GM10248 (cell line): ENCODE data around the gene CDK8.

ENCODE experiments used
- CTCF ChIA-PET: fragments of 300-600 bp; sonication (Branson Sonifier 250); formaldehyde crosslinking; extraction: SDS; loops from one replicate; lab custom pipeline; 2021; ENCODE audit warnings: antibody characterized with exemption; lab: Yijun Ruan, JAX
- POLR2A ChIA-PET: fragments of 350-650 bp; sonication (Branson Sonifier 250); formaldehyde crosslinking; extraction: SDS; loops from one replicate; lab custom pipeline; 2020; ENCODE audit warnings: antibody characterized with exemption; lab: Yijun Ruan, JAX
- DNase-seq: peaks from one replicate; pipeline ENCODE4 v3.0.0; 2012; ENCODE audit errors: extremely low spot score
- CTCF ChIP-seq: IDR thresholded peaks from 2 replicates; pipeline ENCODE4 v1.5.1; 2012; ENCODE audit warnings: mild to moderate bottlenecking, low read depth; ENCODE audit errors: extremely low read depth, missing control alignments, control extremely low read depth

The CDK8 gene

GRCh38 chr13:26227166-26227971 lies 26.6 kb upstream of the CDK8 start:
- CTCF ChIA-PET: interaction anchor here (1.2 to 3.0 kb wide), 5 partner anchors 10 to 42 kb away, joined by 5 to 10 read pairs (median 7); no protein-coding TSS in a partner anchor
- no peak for DNase-seq
- POLR2A ChIA-PET: no interaction called here
- no peak for TF ChIP-seq CTCF

- no peak for TF ChIP-seq CTCF
- no peak for DNase-seq
- POLR2A ChIA-PET: no interaction called here
Observed at GRCh38 chr13:26228096-26228495, 25.8 kb upstream of the CDK8 start.

DNA sequence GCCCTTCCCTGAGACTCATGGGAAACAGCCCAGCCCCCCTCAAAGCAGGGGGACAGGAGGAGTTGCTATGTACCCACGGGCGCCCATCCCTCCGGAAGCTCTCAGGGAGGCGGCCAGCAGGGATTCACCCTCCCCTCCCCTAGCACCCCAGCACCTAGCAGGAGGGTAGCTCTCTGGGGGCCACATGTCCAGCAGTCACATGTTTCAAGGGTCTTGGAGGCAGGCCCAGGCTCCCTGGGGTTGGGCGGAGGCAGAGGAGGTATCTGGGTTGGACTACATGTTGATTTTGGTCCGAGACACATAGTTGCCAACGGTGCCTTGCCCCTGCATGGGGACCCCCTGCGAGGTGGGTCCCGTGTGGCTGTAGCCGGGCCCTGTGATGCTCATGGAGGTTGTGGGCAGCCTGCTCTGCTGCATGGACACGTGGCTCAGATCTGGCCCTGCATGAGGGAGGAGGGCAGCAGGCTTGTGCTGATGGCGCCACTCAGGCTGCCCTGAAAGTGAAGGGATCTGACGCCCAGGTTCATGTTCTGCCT lies 24.8 kb upstream of the CDK8 start:
- no peak for DNase-seq
- POLR2A ChIA-PET: no interaction called here
- no peak for TF ChIP-seq CTCF
- CTCF ChIA-PET: no interaction called here

More at GRCh38 chr13:26228096-26228495, 25.8 kb upstream of the CDK8 start:
- CTCF ChIA-PET: interaction anchor here (1.3 to 1.4 kb wide), 3 partner anchors 9 to 43 kb away, joined by 5 to 10 read pairs (median 7); no protein-coding TSS in a partner anchor

DNA sequence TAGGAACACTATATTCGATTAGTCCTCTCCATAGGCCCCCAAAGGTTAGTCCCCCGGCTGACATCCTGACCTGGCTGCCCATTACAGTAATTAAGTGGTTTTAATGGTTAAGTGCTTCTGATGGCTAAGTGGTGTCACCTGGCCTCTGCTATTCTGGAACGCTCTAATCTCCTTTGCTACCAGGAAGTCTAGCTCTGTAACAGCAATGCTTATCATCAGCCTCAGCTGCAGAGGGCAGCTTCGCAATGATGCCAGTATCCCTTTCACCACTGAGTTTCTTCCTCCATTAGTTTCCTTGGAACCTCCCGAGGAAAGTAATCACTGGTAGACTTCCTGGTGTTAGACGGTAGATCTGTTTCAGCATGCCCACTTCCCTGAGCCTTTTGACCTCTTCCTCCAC lies 23.2 kb upstream of the CDK8 start:
- no peak for TF ChIP-seq CTCF
- DNase-seq: no peak
- ChIA-PET CTCF (no interaction called here), POLR2A (no interaction called here)

DNA sequence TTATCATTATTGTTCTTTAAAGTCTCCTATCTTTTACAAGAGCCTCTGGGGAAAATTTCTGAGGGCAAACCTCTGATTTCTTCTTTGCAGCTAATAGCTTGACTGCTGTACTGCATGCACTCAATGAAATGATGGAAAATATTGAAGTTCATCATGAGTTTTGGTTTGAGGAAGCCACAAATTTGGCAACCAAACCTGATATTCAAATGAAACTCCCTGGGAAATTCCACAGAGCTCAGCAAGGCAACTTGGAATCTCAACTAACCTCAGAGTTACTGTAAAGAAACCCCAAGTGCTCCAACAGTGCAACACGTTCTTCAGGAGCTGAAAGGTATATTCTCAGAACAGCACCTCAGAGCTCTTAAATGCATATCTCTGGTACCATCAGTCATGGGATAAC lies 17.6 kb upstream of the CDK8 start:
- TF ChIP-seq CTCF: no peak
- no peak for DNase-seq
- ChIA-PET POLR2A (no interaction called here), CTCF (interaction anchor here (1.2 to 1.7 kb wide), 2 partner anchors 10 to 52 kb away, joined by 3 to 7 read pairs; no protein-coding TSS in a partner anchor)

- TF ChIP-seq CTCF: no peak
- CTCF ChIA-PET: interaction anchor here (1.0 to 1.2 kb wide), 5 partner anchors 9 to 61 kb away, joined by 3 to 7 read pairs (median 5); no protein-coding TSS in a partner anchor
- no peak for DNase-seq
- POLR2A ChIA-PET: no interaction called here
Observed at GRCh38 chr13:26246154-26246553, 7.8 kb upstream of the CDK8 start.
